Neural progenitor cell (in vitro differentiated cells): ENCODE results near the gene MFRP. TPM values are rescaled to one million over a fixed set of nuclear protein-coding genes. Genes with fewer than 3 reads are reported as not detected.
A peak's percentile ranks its signal among the peaks of the same experiment; 100 is the strongest.

Source experiments
- DNase-seq: peaks from one replicate; pipeline ENCODE4 v3.0.0-alpha.2; 2016; ENCODE audit warnings: low spot score
- H2AFZ ChIP-seq: fragments of 200-600 bp; sonication (generic); replicated peaks from 2 replicates; pipeline ENCODE4 v1.6.1; 2016; ENCODE audit warnings: antibody characterized with exemption
- H3F3A ChIP-seq: fragments of 200-600 bp; sonication (generic); 2 replicates; pipeline ENCODE4 v1.6.1; 2016; ENCODE audit warnings: antibody characterized with exemption, low read depth
- H3K27ac ChIP-seq: fragments of 200-600 bp; sonication (generic); 2 replicates; pipeline ENCODE4 v1.5.1; 2016; ENCODE audit warnings: mild to moderate bottlenecking
- H3K27me3 ChIP-seq: fragments of 200-600 bp; sonication (generic); 2 replicates; pipeline ENCODE4 v1.6.1; 2016; ENCODE audit warnings: mild to moderate bottlenecking, moderate library complexity
- H3K36me3 ChIP-seq: fragments of 200-600 bp; sonication (generic); 2 replicates; pipeline ENCODE4 v1.5.1; 2016
- H3K4me1 ChIP-seq: fragments of 200-600 bp; sonication (generic); 2 replicates; pipeline ENCODE4 v1.6.1; 2016; ENCODE audit warnings: mixed run types
- H3K4me2 ChIP-seq: fragments of 200-600 bp; sonication (generic); 2 replicates; pipeline ENCODE4 v1.6.1; 2016
- H3K4me3 ChIP-seq: fragments of 200-600 bp; sonication (generic); 2 replicates; pipeline ENCODE4 v1.5.1; 2016
- H3K79me2 ChIP-seq: fragments of 200-600 bp; sonication (generic); 2 replicates; pipeline ENCODE4 v1.6.1; 2016; ENCODE audit warnings: low read depth
- H3K9ac ChIP-seq: fragments of 200-600 bp; sonication (generic); 2 replicates; pipeline ENCODE4 v1.6.1; 2016
- H3K9me3 ChIP-seq: fragments of 200-600 bp; sonication (generic); 2 replicates; pipeline ENCODE4 v1.5.1; 2016; ENCODE audit warnings: low read depth
- H4K20me1 ChIP-seq: fragments of 200-600 bp; sonication (generic); 2 replicates; pipeline ENCODE4 v1.6.1; 2016; ENCODE audit warnings: low read depth
- H3K27ac Mint-ChIP-seq: 3 replicates; pipeline ENCODE4 v1.8.0; 2021; ENCODE audit warnings: mixed read lengths
- H3K27me3 Mint-ChIP-seq: 2 replicates; pipeline ENCODE4 v1.8.0; 2022; ENCODE audit warnings: low read depth, mild to moderate bottlenecking, inconsistent platforms, moderate library complexity, mixed read lengths; ENCODE audit not compliant: insufficient read depth
- H3K36me3 Mint-ChIP-seq: 3 replicates; pipeline ENCODE4 v1.8.0; 2021; ENCODE audit warnings: mixed read lengths
- H3K4me1 Mint-ChIP-seq: 3 replicates; pipeline ENCODE4 v1.8.0; 2021; ENCODE audit warnings: mixed read lengths
- H3K4me3 Mint-ChIP-seq: 3 replicates; pipeline ENCODE4 v1.8.0; 2021; ENCODE audit warnings: mild to moderate bottlenecking, moderate library complexity, mixed read lengths
- H3K9me3 Mint-ChIP-seq: 3 replicates; pipeline ENCODE4 v1.8.0; 2020; ENCODE audit warnings: mixed read lengths
- EZH2 ChIP-seq: fragments of 200-600 bp; sonication (generic); IDR thresholded peaks from 2 replicates; pipeline ENCODE4 v1.6.1; 2017; ENCODE audit warnings: antibody characterized with exemption, mild to moderate bottlenecking, moderate library complexity
- EZH2phosphoT487 ChIP-seq: fragments of 200-600 bp; sonication (generic); IDR thresholded peaks from 2 replicates; pipeline ENCODE4 v1.6.1; 2017; ENCODE audit warnings: antibody characterized with exemption
- total RNA-seq: library from RNA; depleted of rRNA; stranded (reverse); fragments of >200 nt; gene quantifications from 2 replicates; pipeline ENCODE4 v1.2.3, GENCODE V29; 2015; ENCODE audit warnings: low replicate concordance
- TF ChIP-seq, protein P1 (sequence below): fragments of 200-600 bp; sonication (generic); IDR thresholded peaks from 2 replicates; pipeline ENCODE4 v1.5.1; 2017; ENCODE audit warnings: antibody characterized with exemption, mild to moderate bottlenecking

The MFRP gene
- total RNA-seq, 1 donor from 2014 or later = not detected

DNA sequence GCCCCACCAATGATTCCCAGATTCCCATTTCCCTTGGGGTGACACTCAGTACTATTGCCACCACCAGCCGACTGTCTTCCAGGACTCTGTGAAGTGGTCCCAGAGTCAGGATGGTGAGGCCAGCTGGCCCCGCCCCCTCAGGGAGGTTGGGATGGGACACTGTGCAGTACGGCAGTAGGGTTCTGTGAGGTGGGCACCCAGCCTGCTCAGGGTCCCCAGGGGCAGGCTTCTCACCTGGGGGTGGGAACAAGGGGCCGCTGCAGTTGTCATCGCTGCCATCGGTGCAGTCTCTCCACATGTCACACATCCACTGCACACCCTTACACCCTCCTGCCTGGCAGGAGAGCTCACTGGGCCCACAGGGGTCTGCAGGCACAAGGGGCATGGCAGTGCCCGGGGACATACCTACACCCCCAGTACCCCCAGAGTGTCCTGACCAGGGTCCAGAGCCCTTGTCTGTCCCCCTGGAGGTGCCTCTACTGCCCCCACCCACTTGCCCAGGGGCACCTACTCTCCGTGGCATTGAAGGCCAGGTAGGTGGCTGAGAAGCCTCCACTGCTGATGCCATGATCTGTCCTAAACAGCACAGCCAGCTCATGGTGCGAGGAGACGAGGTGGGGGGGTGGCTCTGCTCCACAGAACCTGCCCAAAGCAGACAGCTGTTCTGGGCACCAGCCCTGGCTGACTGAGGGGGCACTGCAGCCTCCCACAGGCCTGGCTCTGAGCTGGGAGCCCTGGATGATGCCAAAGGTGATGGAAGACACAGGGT, 4.0 kb downstream of the MFRP start:
- Mint-ChIP-seq H3K27ac (peak overlapping the region; percentile 16), H3K27me3 (peaks cover 22% of the 10 kb centered on the region)
- TF ChIP-seq EZH2phosphoT487 = no peak

DNA sequence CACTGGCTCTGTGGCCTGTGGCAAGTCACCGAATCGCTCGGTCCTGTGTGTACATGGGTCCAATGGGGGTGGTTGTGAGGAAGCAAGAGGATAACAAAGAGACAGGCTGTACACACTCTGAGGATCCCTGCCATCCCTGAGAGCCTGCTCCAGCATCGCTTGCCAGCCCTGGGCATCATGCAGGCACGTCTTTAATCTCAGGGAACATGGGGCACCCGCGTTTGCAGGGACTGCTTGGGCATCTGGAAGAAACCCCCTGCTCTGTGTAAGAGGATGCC, 4.5 kb downstream of the MFRP start:
- peaks cover 34% of the 10 kb centered on the region for H3F3A ChIP-seq
- TF ChIP-seq, protein P1, sequence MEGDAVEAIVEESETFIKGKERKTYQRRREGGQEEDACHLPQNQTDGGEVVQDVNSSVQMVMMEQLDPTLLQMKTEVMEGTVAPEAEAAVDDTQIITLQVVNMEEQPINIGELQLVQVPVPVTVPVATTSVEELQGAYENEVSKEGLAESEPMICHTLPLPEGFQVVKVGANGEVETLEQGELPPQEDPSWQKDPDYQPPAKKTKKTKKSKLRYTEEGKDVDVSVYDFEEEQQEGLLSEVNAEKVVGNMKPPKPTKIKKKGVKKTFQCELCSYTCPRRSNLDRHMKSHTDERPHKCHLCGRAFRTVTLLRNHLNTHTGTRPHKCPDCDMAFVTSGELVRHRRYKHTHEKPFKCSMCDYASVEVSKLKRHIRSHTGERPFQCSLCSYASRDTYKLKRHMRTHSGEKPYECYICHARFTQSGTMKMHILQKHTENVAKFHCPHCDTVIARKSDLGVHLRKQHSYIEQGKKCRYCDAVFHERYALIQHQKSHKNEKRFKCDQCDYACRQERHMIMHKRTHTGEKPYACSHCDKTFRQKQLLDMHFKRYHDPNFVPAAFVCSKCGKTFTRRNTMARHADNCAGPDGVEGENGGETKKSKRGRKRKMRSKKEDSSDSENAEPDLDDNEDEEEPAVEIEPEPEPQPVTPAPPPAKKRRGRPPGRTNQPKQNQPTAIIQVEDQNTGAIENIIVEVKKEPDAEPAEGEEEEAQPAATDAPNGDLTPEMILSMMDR = no peak
- TF ChIP-seq EZH2phosphoT487 = no peak
- no peak for TF ChIP-seq EZH2
- Mint-ChIP-seq H3K27ac (no peak overlapping the region), H3K4me1 (peaks cover 41% of the 10 kb centered on the region), H3K4me3 (peak overlapping the region; percentile 48), H3K36me3 (no peaks in the 10 kb centered on the region), H3K9me3 (no peaks in the 10 kb centered on the region), H3K27me3 (peaks cover 24% of the 10 kb centered on the region)
- H3K27me3 ChIP-seq = peaks cover 50% of the 10 kb centered on the region
- H3K4me2 ChIP-seq = no peak overlapping the region
- peaks cover 10% of the 10 kb centered on the region for H4K20me1 ChIP-seq
- H3K4me3 ChIP-seq = no peak overlapping the region
- H3K79me2 ChIP-seq = peaks cover 9% of the 10 kb centered on the region
- H3K9me3 ChIP-seq = no peaks in the 10 kb centered on the region
- DNase-seq = no peak
- no peak overlapping the region for H2AFZ ChIP-seq
- H3K4me1 ChIP-seq = peaks cover 52% of the 10 kb centered on the region
- no peak overlapping the region for H3K9ac ChIP-seq
- H3K27ac ChIP-seq = no peak overlapping the region
- no peaks in the 10 kb centered on the region for H3K36me3 ChIP-seq

More for the DNA sequence above, 4.0 kb downstream of the MFRP start:
- H4K20me1 ChIP-seq = peaks cover 10% of the 10 kb centered on the region
- peaks cover 50% of the 10 kb centered on the region for H3K27me3 ChIP-seq
- no peaks in the 10 kb centered on the region for H3K9me3 ChIP-seq
- no peak overlapping the region for H3K27ac ChIP-seq
- Mint-ChIP-seq H3K4me1 (peaks cover 40% of the 10 kb centered on the region), H3K9me3 (no peaks in the 10 kb centered on the region), H3K36me3 (no peaks in the 10 kb centered on the region), H3K4me3 (no peak overlapping the region)
- H3K4me2 ChIP-seq = no peak overlapping the region
- H3K4me1 ChIP-seq = peaks cover 49% of the 10 kb centered on the region
- H3K9ac ChIP-seq = no peak overlapping the region
- DNase-seq = no peak
- H3K79me2 ChIP-seq = peaks cover 3% of the 10 kb centered on the region
- no peak overlapping the region for H2AFZ ChIP-seq
- H3K36me3 ChIP-seq = no peaks in the 10 kb centered on the region
- H3F3A ChIP-seq = peaks cover 28% of the 10 kb centered on the region
- no peak overlapping the region for H3K4me3 ChIP-seq

DNA sequence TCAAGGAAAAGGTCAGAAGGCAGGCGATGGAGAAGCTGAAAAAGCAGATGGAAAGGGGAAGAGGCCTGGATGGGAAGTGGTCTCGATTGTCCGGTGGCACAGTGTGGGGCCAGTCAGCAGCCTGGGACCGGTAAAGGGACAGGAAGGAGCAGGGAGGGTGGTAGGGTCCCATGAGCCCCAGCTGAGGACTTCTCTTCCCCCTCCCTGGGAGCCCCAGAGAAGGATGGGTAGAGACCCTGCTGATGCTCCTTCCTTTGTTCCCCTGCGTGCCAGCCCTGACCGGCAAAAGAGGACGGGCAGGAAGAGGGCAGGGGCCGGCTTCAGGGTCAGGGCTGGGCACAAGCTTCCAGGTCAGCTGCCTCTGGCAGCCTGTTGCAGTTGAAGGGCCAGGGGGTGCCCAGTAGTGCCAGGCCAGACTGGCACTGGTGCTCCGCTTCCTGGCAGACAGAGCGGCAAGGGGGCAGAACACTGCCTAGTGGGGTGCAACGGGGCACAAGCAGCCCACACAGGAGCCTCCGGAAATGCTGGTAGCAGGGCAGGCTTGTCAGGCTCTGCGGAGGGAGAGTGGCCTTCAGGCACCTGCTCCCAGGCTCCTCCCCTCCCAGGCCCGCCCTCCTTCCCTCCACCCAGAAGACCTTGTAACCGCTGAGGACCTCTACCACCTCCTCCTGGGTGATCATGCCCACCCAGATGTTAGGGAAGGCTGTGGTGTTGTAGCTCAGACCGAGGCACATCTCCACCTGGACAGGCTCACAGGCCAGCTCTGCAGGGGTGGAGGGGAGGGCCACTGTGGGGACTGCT, 5.1 kb downstream of the MFRP start:
- Mint-ChIP-seq H3K4me3 (peak overlapping the region; percentile 79), H3K9me3 (no peaks in the 10 kb centered on the region), H3K27ac (no peak overlapping the region), H3K27me3 (peaks cover 22% of the 10 kb centered on the region), H3K36me3 (peaks cover 2% of the 10 kb centered on the region), H3K4me1 (peaks cover 41% of the 10 kb centered on the region)
- peaks cover 10% of the 10 kb centered on the region for H4K20me1 ChIP-seq
- no peaks in the 10 kb centered on the region for H3K36me3 ChIP-seq
- peak overlapping the region; percentile 77 for H3K4me3 ChIP-seq
- H3K4me2 ChIP-seq = peak overlapping the region; percentile 99
- H3K79me2 ChIP-seq = peaks cover 14% of the 10 kb centered on the region
- H3F3A ChIP-seq = peaks cover 40% of the 10 kb centered on the region
- peaks cover 50% of the 10 kb centered on the region for H3K27me3 ChIP-seq
- no peak overlapping the region for H3K27ac ChIP-seq
- peaks cover 48% of the 10 kb centered on the region for H3K4me1 ChIP-seq
- H2AFZ ChIP-seq = no peak overlapping the region
- H3K9ac ChIP-seq = no peak overlapping the region
- no peaks in the 10 kb centered on the region for H3K9me3 ChIP-seq
- TF ChIP-seq, protein P1 = no peak
- TF ChIP-seq EZH2phosphoT487 (no peak), EZH2 (no peak)
- DNase-seq = no peak
